Retinal pigment epithelial cell (primary cell): ENCODE data around the gene TGFBR3.
"Not testable (repeated sequence)": the region's sequence is repeated elsewhere in the genome, so short reads cannot be mapped to it uniquely, and the experiment has no call there.

ENCODE experiments used
- DNase-seq: peaks from one replicate; pipeline ENCODE4 v3.0.0-alpha.2; 2010; ENCODE audit warnings: low read depth
- H3K4me3 ChIP-seq: 2 replicates; pipeline ENCODE4 v1.5.1; 2011; ENCODE audit warnings: mild to moderate bottlenecking, low read length, control low read depth, moderate library complexity
- TF ChIP-seq, protein P1 (sequence below): conservative IDR thresholded peaks from 2 replicates; pipeline ENCODE4 v1.5.1; 2011; ENCODE audit warnings: low read depth, low read length, control low read depth, inconsistent platforms

Gene TGFBR3

DNA sequence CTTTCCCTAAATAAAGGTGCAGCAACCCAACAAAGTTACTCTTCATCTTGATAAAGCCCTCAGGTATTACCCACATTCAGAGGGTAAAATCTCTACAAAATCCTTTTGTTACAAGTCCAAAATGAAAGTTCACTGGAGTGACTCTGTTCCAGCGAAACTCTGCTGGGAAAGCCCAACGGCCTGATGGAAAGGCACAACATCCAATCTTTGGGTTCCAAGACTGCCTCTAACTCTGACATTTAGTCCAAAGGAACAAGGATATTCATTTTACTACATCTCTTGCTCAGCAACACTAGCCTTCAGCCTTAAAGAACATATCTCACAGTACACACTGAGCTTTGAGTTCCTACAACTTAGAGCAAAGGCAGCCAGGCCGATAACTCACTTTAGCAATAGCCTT is 42.1 kb downstream of the TGFBR3 start:
- TF ChIP-seq, protein P1, sequence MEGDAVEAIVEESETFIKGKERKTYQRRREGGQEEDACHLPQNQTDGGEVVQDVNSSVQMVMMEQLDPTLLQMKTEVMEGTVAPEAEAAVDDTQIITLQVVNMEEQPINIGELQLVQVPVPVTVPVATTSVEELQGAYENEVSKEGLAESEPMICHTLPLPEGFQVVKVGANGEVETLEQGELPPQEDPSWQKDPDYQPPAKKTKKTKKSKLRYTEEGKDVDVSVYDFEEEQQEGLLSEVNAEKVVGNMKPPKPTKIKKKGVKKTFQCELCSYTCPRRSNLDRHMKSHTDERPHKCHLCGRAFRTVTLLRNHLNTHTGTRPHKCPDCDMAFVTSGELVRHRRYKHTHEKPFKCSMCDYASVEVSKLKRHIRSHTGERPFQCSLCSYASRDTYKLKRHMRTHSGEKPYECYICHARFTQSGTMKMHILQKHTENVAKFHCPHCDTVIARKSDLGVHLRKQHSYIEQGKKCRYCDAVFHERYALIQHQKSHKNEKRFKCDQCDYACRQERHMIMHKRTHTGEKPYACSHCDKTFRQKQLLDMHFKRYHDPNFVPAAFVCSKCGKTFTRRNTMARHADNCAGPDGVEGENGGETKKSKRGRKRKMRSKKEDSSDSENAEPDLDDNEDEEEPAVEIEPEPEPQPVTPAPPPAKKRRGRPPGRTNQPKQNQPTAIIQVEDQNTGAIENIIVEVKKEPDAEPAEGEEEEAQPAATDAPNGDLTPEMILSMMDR: no peak
- no peak overlapping the region for H3K4me3 ChIP-seq
- DNase-seq: no peak

DNA sequence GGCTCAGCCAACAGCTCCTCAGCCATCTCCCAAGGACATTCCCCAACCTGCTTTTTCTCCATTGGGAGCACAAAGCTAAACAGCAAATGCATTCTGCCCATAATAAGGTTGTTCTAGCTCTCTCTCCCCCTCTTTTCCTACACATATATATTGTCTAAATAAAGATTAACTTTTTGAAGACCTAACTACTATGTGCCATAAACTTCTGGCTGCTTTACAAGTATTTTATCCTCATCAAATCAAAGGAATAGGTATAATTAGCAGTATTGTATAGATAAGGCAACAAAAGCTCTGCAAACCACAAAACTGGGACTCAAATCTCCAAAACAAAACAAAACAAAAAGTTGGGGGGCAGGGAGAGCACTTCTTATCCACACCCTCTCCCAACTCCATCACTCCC is 43.4 kb downstream of the TGFBR3 start:
- no peak for DNase-seq
- no peak overlapping the region for H3K4me3 ChIP-seq
- TF ChIP-seq, protein P1: no peak

DNA sequence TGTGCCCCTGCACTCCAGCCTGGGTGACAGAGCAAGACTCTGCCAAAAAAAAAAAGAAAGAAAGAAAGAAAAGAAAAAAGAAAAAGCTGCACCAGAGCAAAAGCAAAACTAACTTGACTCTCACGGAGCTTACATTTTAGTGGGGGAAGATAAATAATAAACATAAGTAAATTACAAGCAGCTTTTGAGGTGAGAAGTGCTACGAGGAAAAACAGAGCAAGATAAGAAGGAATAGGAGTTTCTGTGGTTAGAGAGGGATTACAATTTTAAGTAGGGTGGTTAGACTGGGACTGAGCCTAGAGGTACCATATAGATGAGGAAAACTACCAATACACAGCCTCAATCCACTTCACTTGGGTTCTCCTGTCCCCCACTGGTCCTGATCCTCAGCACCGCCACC is 43.9 kb downstream of the TGFBR3 start:
- DNase-seq: no peak
- H3K4me3 ChIP-seq: no peak overlapping the region
- TF ChIP-seq, protein P1: no peak

DNA sequence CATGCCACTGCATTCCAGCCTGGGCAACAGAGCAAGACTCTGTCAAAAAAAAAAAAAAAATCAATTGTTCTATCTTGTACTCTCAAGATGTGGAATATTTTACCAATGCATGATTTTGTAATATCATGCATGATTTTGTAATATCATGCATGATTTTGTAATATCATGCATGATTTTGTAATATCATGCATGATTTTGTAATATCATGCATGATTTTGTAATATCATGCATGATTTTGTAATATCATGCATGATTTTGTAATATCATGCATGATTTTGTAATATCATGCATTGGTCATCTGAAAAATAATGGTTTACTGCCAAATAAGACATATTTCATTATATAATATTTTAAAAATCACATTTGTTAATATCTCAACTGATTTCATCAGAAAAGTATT is 45.7 kb downstream of the TGFBR3 start:
- not testable (repeated sequence) for H3K4me3 ChIP-seq, DNase-seq

GRCh38 chr1:91836331-91837040 is 49.5 kb downstream of the TGFBR3 start:
- DNase-seq: no peak
- H3K4me3 ChIP-seq: no peak overlapping the region
- TF ChIP-seq, protein P1: no peak

DNA sequence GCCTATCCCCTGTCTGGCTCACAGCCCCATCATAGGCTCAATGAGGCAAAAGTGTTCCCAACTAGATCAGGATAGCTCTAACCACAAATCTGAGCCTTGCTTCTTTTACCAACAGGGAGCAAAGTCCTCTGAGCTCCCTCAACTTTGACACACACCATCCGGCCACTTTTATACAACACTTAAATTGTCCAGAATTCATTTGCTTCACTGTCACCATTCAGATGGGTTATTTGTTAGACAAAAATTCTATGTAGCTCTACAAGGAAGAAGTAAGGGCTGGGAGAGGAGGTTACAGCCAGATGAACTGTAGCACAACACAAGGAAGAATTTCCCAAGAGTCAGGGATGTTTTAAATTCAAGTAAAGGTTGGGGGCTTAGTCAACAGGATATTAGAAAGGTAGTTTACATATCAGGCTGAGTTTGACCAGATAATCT is 50.8 kb downstream of the TGFBR3 start:
- DNase-seq: no peak
- TF ChIP-seq, protein P1: no peak

GRCh38 chr1:91834549-91834948 is 51.4 kb downstream of the TGFBR3 start:
- not testable (repeated sequence) for H3K4me3 ChIP-seq, DNase-seq

More for the DNA sequence above, 50.8 kb downstream of the TGFBR3 start:
- no peak overlapping the region for H3K4me3 ChIP-seq

- TF ChIP-seq, protein P1: no peak
- H3K4me3 ChIP-seq: no peak overlapping the region
- DNase-seq: no peak
Observed at GRCh38 chr1:91833946-91834345, 52.0 kb downstream of the TGFBR3 start.
